Right lobe of liver (tissue), 6 donors: ENCODE measurements around the gene CAPS2. TPM values are rescaled to one million over a fixed set of nuclear protein-coding genes. Genes with fewer than 3 reads are reported as not detected.

ENCODE experiments used
- ATAC-seq, 4 donors: fragments of 200-7000 bp; cut with Tn5 transposase; one replicate each; pipeline ENCODE4 v1.9.1; 2020; ENCODE audit warnings: mild to moderate bottlenecking in 4 of 4, moderate library complexity in 4 of 4
- DNase-seq, 3 donors: peaks; one replicate each; pipeline ENCODE4 v3.0.0-alpha.2; 2020
- H3K27ac ChIP-seq, 3 donors: fragments of 200-600 bp; one replicate each; pipeline ENCODE4 v1.8.0; 2022
- H3K27me3 ChIP-seq, 2 donors: fragments of 200-600 bp; one replicate each; pipeline ENCODE4 v1.8.0; 2022
- H3K36me3 ChIP-seq, 4 donors: fragments of 200-600 bp; sonication (generic) in 1 of 4; one replicate each; pipeline versions ENCODE4 v1.5.1 to v1.8.0; 2017 to 2022; ENCODE audit warnings: control low read depth in 1 of 4
- H3K4me1 ChIP-seq, 4 donors: fragments of 200-600 bp; sonication (generic) in 1 of 4; one replicate each; pipeline versions ENCODE4 v1.5.1 to v1.8.0; 2017 to 2022; ENCODE audit warnings: control low read depth in 1 of 4
- H3K4me3 ChIP-seq, 3 donors: fragments of 200-600 bp; one replicate each; pipeline ENCODE4 v1.8.0; 2022
- H3K9me3 ChIP-seq, 4 donors: fragments of 200-600 bp; sonication (generic) in 1 of 4; one replicate each; pipeline versions ENCODE4 v1.5.1 to v1.8.0; 2017 to 2022; ENCODE audit warnings: control low read depth in 1 of 4
- POLR2A ChIP-seq: fragments of 450-650 bp; IDR thresholded peaks from one replicate; pipeline ENCODE4 v1.6.1; 2017; ENCODE audit warnings: antibody characterized with exemption, mild to moderate bottlenecking
- WGBS: methylation state at CpG from one replicate; pipeline ENCODE4 v1.1.6; 2018; ENCODE audit warnings: low coverage, low lambda C conversion rate; ENCODE audit not compliant: insufficient coverage; ENCODE audit errors: missing lambda C conversion rate; 5-methylcytosine and 5-hydroxymethylcytosine counted together
- intact Hi-C, 2 donors: fragments of 100-400 bp; cut with DNase I; formaldehyde crosslinking; loops; one replicate each; pipeline versions ENCODE4 v1.11.2 to v1.14.1; 2022
- total RNA-seq, 6 experiments: library from RNA; depleted of rRNA in 2 of 6; stranded (reverse); fragments of >200 nt in 2 of 6; fragmentation: NEBNext Ultra II Directional in 3 of 6; extraction: Animal tissue kit (Norgen Biotek cat#: 25700) in 3 of 6; gene quantifications; one replicate each; pipeline versions ENCODE4 v1.1.0 to v1.2.4, GENCODE V29; 2016 to 2023
- TF ChIP-seq, protein P1 (sequence below), 4 donors: fragments of 200-600 bp in 3 of 4; fragments of 450-650 bp in 1 of 4; IDR thresholded peaks; one replicate each; pipeline versions ENCODE4 v1.5.1 to v1.8.0; 2016 to 2022; ENCODE audit warnings: antibody characterized with exemption in 4 of 4, mild to moderate bottlenecking in 2 of 4
- donor health status: DM: no; HTN: yes; CAD: no.
- donor health status: DM: no; HTN: no; CAD: no.
- donor health status: DM: no; HTN: no; CAD: no.
- donor health status: DM: no; HTN: yes; CAD: no.
- donor health status: DM: no; HTN: yes; CAD: no.

The CAPS2 gene
- total RNA-seq, 6 experiments from 2014 or later = 2.3 to 6.9 (median 2.5) TPM

DNA sequence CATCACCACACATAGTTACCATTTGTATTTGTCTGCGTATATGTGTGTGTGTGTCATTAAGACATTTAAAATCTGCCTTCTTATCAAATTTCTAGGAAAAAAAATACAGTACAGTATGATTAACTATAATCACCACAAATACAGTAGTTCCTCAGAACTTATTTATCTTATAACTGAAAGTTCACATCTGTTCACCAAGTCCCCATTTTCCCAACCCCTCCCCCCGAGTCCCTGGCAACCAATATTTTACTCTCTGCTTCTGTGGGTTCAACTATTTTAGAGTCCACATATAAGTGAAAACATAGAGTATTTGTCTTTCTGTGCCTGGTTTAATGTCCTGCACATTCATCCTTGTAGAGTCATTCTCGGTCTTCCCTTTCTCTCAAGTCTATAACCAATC lies 12.3 kb downstream of the CAPS2 start:
- ATAC-seq (no peak), DNase-seq (no peak)
- Histone ChIP-seq H3K27me3 (no peaks in the 10 kb centered on the region), H3K4me3 (no peak overlapping the region), H3K27ac (no peak overlapping the region), H3K9me3 (no peaks in the 10 kb centered on the region), H3K4me1 (no peaks in the 10 kb centered on the region), H3K36me3 (no peaks in the 10 kb centered on the region)
- intact Hi-C loops = no loop called here
- TF ChIP-seq, protein P1, sequence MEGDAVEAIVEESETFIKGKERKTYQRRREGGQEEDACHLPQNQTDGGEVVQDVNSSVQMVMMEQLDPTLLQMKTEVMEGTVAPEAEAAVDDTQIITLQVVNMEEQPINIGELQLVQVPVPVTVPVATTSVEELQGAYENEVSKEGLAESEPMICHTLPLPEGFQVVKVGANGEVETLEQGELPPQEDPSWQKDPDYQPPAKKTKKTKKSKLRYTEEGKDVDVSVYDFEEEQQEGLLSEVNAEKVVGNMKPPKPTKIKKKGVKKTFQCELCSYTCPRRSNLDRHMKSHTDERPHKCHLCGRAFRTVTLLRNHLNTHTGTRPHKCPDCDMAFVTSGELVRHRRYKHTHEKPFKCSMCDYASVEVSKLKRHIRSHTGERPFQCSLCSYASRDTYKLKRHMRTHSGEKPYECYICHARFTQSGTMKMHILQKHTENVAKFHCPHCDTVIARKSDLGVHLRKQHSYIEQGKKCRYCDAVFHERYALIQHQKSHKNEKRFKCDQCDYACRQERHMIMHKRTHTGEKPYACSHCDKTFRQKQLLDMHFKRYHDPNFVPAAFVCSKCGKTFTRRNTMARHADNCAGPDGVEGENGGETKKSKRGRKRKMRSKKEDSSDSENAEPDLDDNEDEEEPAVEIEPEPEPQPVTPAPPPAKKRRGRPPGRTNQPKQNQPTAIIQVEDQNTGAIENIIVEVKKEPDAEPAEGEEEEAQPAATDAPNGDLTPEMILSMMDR (IDR thresholded peaks at IDR 0.05) = no peak
- 84% methylated on average over 3 of the region's 3 CpGs for WGBS

DNA sequence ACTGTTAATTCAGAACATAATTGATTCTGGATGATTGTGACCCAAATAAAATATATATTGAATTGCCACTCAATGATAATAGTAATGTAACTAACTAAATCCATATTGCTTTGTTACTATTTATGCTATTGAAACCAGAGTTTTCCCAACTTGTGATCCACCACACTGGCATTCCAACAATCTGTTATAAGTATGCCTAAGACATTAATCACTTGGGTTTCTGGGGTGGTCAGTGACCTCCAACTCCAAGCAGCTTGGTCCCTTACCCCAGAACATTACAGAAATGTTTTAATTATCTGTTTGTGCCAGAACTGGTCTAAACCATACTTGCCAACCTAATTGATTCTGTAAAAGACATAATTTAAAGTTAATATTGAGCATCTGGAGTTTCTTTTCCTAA lies 14.6 kb downstream of the CAPS2 start:
- Histone ChIP-seq H3K36me3 (no peaks in the 10 kb centered on the region), H3K9me3 (no peaks in the 10 kb centered on the region), H3K4me3 (no peak overlapping the region), H3K4me1 (no peaks in the 10 kb centered on the region), H3K27me3 (no peaks in the 10 kb centered on the region), H3K27ac (no peak overlapping the region)
- ATAC-seq = no peak
- no peak for DNase-seq
- intact Hi-C loops = no loop called here
- TF ChIP-seq, protein P1 (IDR thresholded peaks at IDR 0.05) = no peak
- no peak for TF ChIP-seq POLR2A

DNA sequence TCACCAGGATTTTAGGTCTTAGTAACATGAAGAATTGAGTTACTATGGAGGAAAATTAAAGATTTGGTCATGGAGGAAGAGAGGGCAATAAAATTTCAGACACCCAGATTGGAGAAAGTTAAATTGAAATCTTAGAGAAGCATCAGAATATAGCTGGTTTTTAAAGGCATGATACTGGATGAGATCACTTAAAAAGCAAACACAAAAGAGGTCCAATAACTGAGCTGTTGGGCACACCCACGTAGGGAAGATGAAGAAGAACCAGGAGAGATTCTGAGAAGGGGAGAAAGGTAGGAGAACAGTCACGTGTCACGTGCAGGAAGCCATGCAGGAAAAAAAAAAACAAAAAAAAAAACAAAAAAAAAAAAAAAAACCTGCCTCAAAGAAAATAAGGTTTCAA lies 18.8 kb downstream of the CAPS2 start:
- H3K36me3 ChIP-seq = no peaks in the 10 kb centered on the region
- H3K9me3 ChIP-seq = no peaks in the 10 kb centered on the region
- no peak for TF ChIP-seq POLR2A
- TF ChIP-seq, protein P1 (IDR thresholded peaks at IDR 0.05) = no peak
- H3K4me1 ChIP-seq = no peaks in the 10 kb centered on the region
- intact Hi-C loops = no loop called here
- H3K4me3 ChIP-seq = no peak overlapping the region
- WGBS = 70% methylated on average over 3 of the region's 3 CpGs
- H3K27ac ChIP-seq = no peak overlapping the region
- no peaks in the 10 kb centered on the region for H3K27me3 ChIP-seq
- DNase-seq = no peak
- no peak for ATAC-seq

DNA sequence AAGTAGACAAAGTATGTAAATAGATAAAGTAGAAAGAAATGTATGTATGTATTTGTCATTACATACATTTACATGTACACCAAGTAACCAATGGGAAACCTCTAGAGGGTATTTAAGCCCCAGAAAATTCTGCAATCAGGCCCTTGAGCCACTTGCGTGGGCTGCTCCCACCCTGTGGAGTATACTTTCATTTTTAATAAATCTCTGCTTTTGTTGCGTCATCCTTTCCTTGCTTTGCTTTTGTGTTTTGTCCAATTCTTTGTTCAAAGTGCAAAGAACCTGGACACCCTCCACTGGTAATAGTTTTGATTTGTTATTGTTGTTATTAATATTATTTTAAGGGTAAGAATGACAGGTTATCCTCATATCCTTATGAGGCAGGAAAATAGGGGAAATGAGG lies 21.8 kb downstream of the CAPS2 start:
- Histone ChIP-seq H3K27me3 (no peaks in the 10 kb centered on the region), H3K4me3 (no peak overlapping the region), H3K4me1 (no peaks in the 10 kb centered on the region), H3K9me3 (no peaks in the 10 kb centered on the region), H3K36me3 (no peaks in the 10 kb centered on the region), H3K27ac (no peak overlapping the region)
- 84% methylated on average over 2 of the region's 2 CpGs for WGBS
- DNase-seq (no peak), ATAC-seq (no peak)
- intact Hi-C loops = no loop called here
- TF ChIP-seq POLR2A = no peak
- TF ChIP-seq, protein P1 (IDR thresholded peaks at IDR 0.05) = no peak
